Measurements from ENCODE around the gene MINDY4.

- no peak for TF ChIP-seq CTCF (IDR thresholded peaks at IDR 0.05)
- no peak for TF ChIP-seq EZH2 (IDR thresholded peaks at IDR 0.05; ENCODE audit: borderline replicate concordance, insufficient read depth, low read depth, low read length, poor library complexity, severe bottlenecking)
Measured at GRCh38 chr7:30905078-30906012, 134.1 kb downstream of the MINDY4 start.
